ENCODE results near the gene HIBCH. TPM values are rescaled to one million over a fixed set of nuclear protein-coding genes. Genes with fewer than 3 reads are reported as not detected.

HIBCH gene
- total RNA-seq, 1 experiment from 2014 or later: 6.8 TPM

Other genes with a start within 250 kb of the HIBCH start
- 8.3 and 19.5 TPM in 2 replicates for gene INPP1, start 23.8 kb upstream of the HIBCH start, total RNA-seq (2014; rRNA removed; shearing (Covaris generic); ENCODE audit: low replicate concordance)
- 9.0 and 30.7 TPM in 2 replicates for gene MFSD6, start 88.5 kb upstream of the HIBCH start, total RNA-seq (2014; rRNA removed; shearing (Covaris generic); ENCODE audit: low replicate concordance)
- gene NEMP2, start 214.9 kb upstream of the HIBCH start, total RNA-seq (2014; rRNA removed; shearing (Covaris generic); ENCODE audit: low replicate concordance): 10.5 and 15.1 TPM in 2 replicates